Measurements from ENCODE around the gene SHROOM3.

GRCh38 chr4:76740192-76740591, 305.2 kb downstream of the SHROOM3 start:
- TF ChIP-seq CTCF (IDR thresholded peaks at IDR 0.05) (no peak), POLR2A (IDR thresholded peaks at IDR 0.05) (no peak)

Data from Peyer's patch (tissue), 4 donors.